Mesothelial cell of epicardium (in vitro differentiated cells): Measurements from ENCODE around the gene SLC30A2. TPM values are rescaled to one million over a fixed set of nuclear protein-coding genes. Genes with fewer than 3 reads are reported as not detected.

Experiments
- DNase-seq, 2 experiments: peaks; one replicate each; pipeline ENCODE4 v3.0.0; 2021; ENCODE audit warnings: low spot score in 2 of 2; ENCODE audit not compliant: unreplicated experiment in 2 of 2
- H3K27ac Mint-ChIP-seq: 2 replicates; pipeline ENCODE4 v1.8.0; 2021; ENCODE audit warnings: mixed read lengths
- H3K27me3 Mint-ChIP-seq: 2 replicates; pipeline ENCODE4 v1.8.0; 2021; ENCODE audit warnings: low read depth, mixed read lengths
- H3K36me3 Mint-ChIP-seq: 2 replicates; pipeline ENCODE4 v1.8.0; 2021; ENCODE audit warnings: mixed read lengths
- H3K4me1 Mint-ChIP-seq: 2 replicates; pipeline ENCODE4 v1.8.0; 2021; ENCODE audit warnings: mixed read lengths
- H3K4me3 Mint-ChIP-seq: 2 replicates; pipeline ENCODE4 v1.8.0; 2021; ENCODE audit warnings: mild to moderate bottlenecking, moderate library complexity, mixed read lengths
- H3K9me3 Mint-ChIP-seq: 2 replicates; pipeline ENCODE4 v1.8.0; 2021; ENCODE audit warnings: mixed read lengths
- total RNA-seq: library from RNA; stranded (reverse); gene quantifications from 3 replicates; pipeline ENCODE4 v1.2.1, GENCODE V29; 2021
- TF ChIP-seq, protein P1 (sequence below): fragments of 200-600 bp; sonication (generic); IDR thresholded peaks from one replicate; pipeline ENCODE4 v1.5.0; 2021; ENCODE audit warnings: antibody characterized with exemption; ENCODE audit not compliant: unreplicated experiment

SLC30A2 gene
- total RNA-seq, 1 donor from 2014 or later: 10.3 TPM

DNA sequence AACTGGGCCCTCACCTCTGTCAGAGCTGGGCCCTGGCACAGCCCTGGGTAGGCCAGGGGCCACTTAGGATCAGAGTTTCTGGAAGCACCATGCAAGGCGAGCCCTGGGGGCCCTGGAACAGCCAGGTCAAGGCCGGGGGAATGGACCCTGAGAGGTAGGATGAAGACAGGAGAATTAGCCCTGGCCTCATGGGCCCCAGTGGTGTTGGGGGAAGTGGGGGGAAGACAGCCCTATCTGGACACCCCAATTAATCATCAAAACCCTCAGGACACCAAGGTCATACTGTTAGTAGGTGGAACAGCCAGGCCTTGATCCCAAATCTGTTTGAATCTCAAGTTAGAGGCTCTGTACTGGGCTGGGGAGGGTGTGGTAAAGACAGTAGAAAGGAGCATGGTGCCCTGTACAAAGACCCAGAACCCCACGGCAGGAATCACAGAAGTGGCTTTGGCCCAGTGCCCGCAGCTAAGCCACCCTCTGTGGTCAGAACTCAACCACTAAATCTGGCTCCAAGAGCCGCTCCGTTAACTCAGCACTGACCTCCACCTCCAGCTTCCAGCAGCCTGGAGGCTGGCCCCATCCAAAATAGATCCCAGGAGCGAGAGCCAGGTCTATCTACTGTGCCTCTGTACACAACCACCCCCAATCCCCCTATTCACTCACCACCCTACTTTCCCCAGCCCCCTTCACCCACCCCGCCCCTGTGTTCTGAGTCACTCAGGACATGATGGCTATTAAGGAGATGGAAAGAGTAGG lies 35.5 kb upstream of the SLC30A2 start:
- TF ChIP-seq, protein P1, sequence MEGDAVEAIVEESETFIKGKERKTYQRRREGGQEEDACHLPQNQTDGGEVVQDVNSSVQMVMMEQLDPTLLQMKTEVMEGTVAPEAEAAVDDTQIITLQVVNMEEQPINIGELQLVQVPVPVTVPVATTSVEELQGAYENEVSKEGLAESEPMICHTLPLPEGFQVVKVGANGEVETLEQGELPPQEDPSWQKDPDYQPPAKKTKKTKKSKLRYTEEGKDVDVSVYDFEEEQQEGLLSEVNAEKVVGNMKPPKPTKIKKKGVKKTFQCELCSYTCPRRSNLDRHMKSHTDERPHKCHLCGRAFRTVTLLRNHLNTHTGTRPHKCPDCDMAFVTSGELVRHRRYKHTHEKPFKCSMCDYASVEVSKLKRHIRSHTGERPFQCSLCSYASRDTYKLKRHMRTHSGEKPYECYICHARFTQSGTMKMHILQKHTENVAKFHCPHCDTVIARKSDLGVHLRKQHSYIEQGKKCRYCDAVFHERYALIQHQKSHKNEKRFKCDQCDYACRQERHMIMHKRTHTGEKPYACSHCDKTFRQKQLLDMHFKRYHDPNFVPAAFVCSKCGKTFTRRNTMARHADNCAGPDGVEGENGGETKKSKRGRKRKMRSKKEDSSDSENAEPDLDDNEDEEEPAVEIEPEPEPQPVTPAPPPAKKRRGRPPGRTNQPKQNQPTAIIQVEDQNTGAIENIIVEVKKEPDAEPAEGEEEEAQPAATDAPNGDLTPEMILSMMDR: no peak
- Mint-ChIP-seq H3K27ac (peak overlapping the region; percentile 73), H3K9me3 (no peaks in the 10 kb centered on the region), H3K4me1 (peaks cover 47% of the 10 kb centered on the region), H3K27me3 (no peaks in the 10 kb centered on the region), H3K4me3 (no peak overlapping the region), H3K36me3 (no peaks in the 10 kb centered on the region)
- no peak for DNase-seq

DNA sequence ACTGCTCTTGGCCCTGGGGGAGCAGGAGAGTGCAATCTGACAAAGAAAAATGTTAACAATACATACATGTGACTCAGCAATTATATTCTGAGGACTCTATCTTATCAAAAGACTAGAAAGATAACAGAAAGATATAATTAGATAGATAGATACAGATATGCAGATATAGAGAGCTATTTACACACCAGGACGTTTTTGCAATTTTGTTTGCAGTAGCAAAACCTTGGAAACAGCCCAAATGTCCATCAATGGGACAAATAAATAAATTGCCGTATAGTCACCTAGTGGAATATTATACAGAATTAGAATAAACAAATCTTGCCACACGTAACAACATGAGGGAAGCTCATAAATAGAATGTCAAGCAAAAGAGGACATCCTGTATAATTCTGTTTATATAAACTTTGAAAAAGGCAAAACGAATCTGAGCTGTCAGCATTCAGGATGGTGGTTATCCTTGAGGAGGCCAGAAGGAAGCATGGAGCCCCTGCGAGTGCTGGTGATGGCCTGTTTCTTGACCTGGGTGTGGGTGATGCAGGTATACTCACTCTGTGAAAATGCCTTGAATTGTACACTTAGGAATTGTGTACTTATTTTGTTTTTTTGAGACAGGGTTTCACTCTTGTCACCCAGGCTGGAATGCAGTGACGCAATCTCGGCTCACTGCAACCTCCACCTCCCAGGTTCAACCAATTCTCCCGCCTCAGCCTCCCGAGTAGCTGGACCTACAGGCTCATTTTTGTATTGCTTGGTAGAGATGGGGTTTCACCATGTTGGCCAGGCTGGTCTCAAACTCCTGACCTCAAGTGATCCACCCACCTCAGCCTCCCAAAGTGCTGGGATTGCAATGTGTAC lies 34.3 kb upstream of the SLC30A2 start:
- H3K27ac Mint-ChIP-seq: peak overlapping the region; percentile 82
- H3K36me3 Mint-ChIP-seq: no peaks in the 10 kb centered on the region
- no peaks in the 10 kb centered on the region for H3K27me3 Mint-ChIP-seq

DNA sequence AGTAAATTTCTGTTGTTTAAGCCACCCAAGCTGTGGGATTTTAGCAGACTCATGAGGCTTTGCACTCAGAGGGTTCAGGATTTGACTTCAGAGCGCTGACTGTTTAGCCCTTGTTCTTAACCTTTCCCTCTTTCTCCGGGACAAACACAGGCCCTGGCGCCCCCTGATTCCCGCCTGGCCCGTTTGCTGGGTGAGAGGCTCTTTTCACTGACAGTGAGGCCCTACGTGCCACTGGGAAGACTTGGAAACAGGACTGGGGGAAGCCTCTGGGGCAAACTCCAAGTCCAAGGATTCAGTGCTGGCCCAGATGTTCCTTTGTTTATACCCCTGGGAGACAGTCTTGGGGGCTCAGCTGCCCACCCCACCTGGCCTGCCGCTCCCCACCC lies 33.3 kb upstream of the SLC30A2 start:
- DNase-seq: no peak
- Mint-ChIP-seq H3K4me3 (no peak overlapping the region), H3K4me1 (peaks cover 59% of the 10 kb centered on the region), H3K9me3 (no peaks in the 10 kb centered on the region), H3K36me3 (no peaks in the 10 kb centered on the region), H3K27me3 (no peaks in the 10 kb centered on the region), H3K27ac (peak overlapping the region; percentile 82)
- TF ChIP-seq, protein P1: no peak

More for the DNA sequence above, 34.3 kb upstream of the SLC30A2 start:
- H3K9me3 Mint-ChIP-seq: no peaks in the 10 kb centered on the region
- peaks cover 58% of the 10 kb centered on the region for H3K4me1 Mint-ChIP-seq
- no peak for DNase-seq
- no peak overlapping the region for H3K4me3 Mint-ChIP-seq
- TF ChIP-seq, protein P1: no peak

DNA sequence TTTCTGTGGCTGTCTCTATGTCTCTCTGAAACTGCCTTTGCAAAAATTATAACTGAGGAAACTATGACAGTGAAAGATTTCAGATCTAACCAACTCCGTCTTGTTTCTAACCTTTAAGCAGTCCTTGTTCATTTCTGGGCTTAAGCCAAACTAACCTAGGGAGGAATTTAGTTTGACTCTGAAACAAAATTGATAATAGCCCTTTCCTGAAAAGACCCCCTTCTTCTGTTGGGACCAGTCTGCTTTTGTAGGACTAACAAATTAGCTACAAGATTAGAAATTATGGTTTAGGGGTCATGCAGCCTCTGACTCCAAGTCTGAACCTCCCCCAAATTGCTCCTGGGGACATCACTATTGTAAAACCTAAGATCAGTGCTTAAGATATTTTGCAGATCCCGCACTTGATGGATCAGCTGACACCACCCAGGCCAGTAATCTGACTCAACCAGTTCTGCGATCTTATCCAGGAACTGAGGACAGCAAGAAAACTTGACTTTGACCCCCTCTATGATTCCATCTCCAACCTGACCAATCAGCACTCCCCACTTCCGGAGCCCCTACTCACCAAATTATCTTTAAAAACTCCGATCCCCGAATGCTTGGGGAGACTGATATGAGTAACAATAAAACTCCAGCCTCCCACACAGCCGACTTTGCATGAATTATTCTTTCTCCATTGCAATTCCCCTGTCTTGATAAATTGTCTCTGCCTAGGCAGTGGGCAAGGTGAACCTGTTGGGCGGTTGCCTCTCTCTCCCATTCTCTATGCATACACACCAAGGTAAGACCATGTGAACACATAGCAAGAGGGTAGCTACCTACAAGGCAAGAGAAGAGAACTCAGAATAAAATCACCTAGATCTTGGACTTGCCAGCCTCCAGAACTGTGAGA lies 32.6 kb upstream of the SLC30A2 start:
- H3K4me1 Mint-ChIP-seq: peaks cover 58% of the 10 kb centered on the region
- peak overlapping the region; percentile 82 for H3K27ac Mint-ChIP-seq
- TF ChIP-seq, protein P1: no peak

GRCh38 chr1:26077524-26077923 lies 31.6 kb upstream of the SLC30A2 start:
- Mint-ChIP-seq H3K27me3 (no peaks in the 10 kb centered on the region), H3K4me1 (peaks cover 58% of the 10 kb centered on the region), H3K4me3 (no peak overlapping the region), H3K9me3 (no peaks in the 10 kb centered on the region), H3K27ac (peak overlapping the region; percentile 82), H3K36me3 (no peaks in the 10 kb centered on the region)
- DNase-seq: no peak
- TF ChIP-seq, protein P1: no peak

More for the DNA sequence above, 32.6 kb upstream of the SLC30A2 start:
- no peaks in the 10 kb centered on the region for H3K27me3 Mint-ChIP-seq
- no peak overlapping the region for H3K4me3 Mint-ChIP-seq
- DNase-seq: peak in 1 of 2 experiments; percentile 43
- no peaks in the 10 kb centered on the region for H3K36me3 Mint-ChIP-seq
- no peaks in the 10 kb centered on the region for H3K9me3 Mint-ChIP-seq
